IPS-20b (cell line): ENCODE results near the gene POLN.

Experiments used
- H3K27ac ChIP-seq: one replicate; pipeline ENCODE4 v1.5.1; 2013; ENCODE audit warnings: low read length
- H3K27me3 ChIP-seq: 2 replicates; pipeline ENCODE4 v1.6.1; 2013; ENCODE audit warnings: mild to moderate bottlenecking, low read length, inconsistent platforms; ENCODE audit not compliant: insufficient read depth
- H3K36me3 ChIP-seq: 2 replicates; pipeline ENCODE4 v1.6.1; 2013; ENCODE audit warnings: low read depth, mild to moderate bottlenecking, inconsistent platforms, low read length, moderate library complexity; ENCODE audit not compliant: insufficient read depth
- H3K4me1 ChIP-seq: 2 replicates; pipeline ENCODE4 v1.6.1; 2013; ENCODE audit warnings: mild to moderate bottlenecking, control low read depth, inconsistent platforms, low read length, moderate library complexity; ENCODE audit not compliant: insufficient read depth
- H3K4me3 ChIP-seq: 2 replicates; pipeline ENCODE4 v1.5.1; 2013; ENCODE audit warnings: mild to moderate bottlenecking, low read length, inconsistent platforms
- H3K9ac ChIP-seq: 2 replicates; pipeline ENCODE4 v1.6.1; 2013; ENCODE audit warnings: low read depth, mild to moderate bottlenecking, inconsistent platforms, low read length, moderate library complexity
- H3K9me3 ChIP-seq: 2 replicates; pipeline ENCODE4 v1.6.1; 2013; ENCODE audit warnings: mild to moderate bottlenecking, low read depth, low read length, inconsistent platforms; ENCODE audit not compliant: insufficient read depth

Gene POLN

GRCh38 chr4:2078584-2078983, 163.3 kb downstream of the POLN start:
- H3K9me3 ChIP-seq: no peaks in the 10 kb centered on the region
- no peaks in the 10 kb centered on the region for H3K36me3 ChIP-seq
- H3K9ac ChIP-seq: no peak overlapping the region
- H3K27ac ChIP-seq: no peak overlapping the region
- no peaks in the 10 kb centered on the region for H3K27me3 ChIP-seq
- H3K4me1 ChIP-seq: no peaks in the 10 kb centered on the region
- no peak overlapping the region for H3K4me3 ChIP-seq

- H3K9ac ChIP-seq: no peak overlapping the region
- no peak overlapping the region for H3K4me3 ChIP-seq
- H3K36me3 ChIP-seq: no peaks in the 10 kb centered on the region
- no peak overlapping the region for H3K27ac ChIP-seq
- H3K9me3 ChIP-seq: no peaks in the 10 kb centered on the region
- H3K4me1 ChIP-seq: no peaks in the 10 kb centered on the region
- H3K27me3 ChIP-seq: no peaks in the 10 kb centered on the region
These were observed 164.1 kb downstream of the POLN start for GRCh38 chr4:2077537-2078460.

- Histone ChIP-seq H3K9ac (no peak overlapping the region), H3K4me3 (no peak overlapping the region), H3K27me3 (no peaks in the 10 kb centered on the region), H3K4me1 (no peaks in the 10 kb centered on the region; the same call in 1 of the 2 replicates), H3K36me3 (no peaks in the 10 kb centered on the region), H3K27ac (no peak overlapping the region), H3K9me3 (no peaks in the 10 kb centered on the region)
These were observed 164.9 kb downstream of the POLN start for GRCh38 chr4:2076908-2077536.

DNA sequence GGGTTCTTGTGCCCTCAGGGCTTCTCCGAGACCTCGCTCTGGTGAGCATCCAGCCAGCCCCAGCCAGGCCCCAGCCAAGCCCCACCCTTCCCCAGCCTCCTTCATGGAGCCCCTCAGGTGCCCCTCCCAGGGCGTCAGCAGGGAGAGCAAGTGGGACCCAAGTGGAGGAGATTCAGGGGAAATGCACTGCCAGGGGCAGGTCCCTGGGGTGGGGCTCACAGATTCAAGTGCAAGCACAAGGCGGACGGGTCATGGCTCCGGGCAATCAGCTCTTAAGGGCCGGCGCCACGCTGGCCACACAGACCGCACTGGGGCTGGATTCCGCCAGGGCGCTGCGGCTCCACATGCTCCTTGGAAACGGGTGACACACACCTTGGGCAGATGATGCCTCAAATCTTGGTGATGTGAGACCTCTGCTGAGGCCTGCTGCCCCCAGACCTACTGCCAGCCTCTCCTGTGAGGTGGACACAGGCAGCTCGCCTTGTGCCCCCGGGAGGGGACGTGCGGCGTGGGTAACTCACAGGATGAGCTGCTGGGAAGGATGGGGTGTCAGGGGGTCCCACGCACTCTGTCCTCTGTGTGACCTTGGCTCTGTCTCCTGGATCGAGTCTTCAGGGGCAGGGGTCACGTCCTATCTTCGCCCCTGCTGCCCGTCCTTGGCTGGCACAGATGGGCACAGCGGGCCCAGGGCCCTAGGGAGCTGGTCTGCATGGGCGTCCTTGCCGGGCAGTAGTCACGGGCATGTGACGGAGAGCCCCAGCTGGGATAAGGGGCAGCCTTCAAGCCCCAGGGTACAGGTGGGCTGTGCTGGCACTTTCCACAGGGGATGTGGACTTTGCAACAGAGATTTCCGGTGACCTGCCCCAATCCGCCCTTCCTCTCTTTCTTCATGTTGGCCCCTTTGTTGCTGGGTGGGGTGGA, 165.7 kb downstream of the POLN start:
- no peak overlapping the region for H3K27ac ChIP-seq
- no peak overlapping the region for H3K9ac ChIP-seq
- no peaks in the 10 kb centered on the region for H3K9me3 ChIP-seq
- no peaks in the 10 kb centered on the region; the same call in 1 of the 2 replicates for H3K4me1 ChIP-seq
- no peaks in the 10 kb centered on the region for H3K27me3 ChIP-seq
- no peak overlapping the region for H3K4me3 ChIP-seq
- no peaks in the 10 kb centered on the region for H3K36me3 ChIP-seq

DNA sequence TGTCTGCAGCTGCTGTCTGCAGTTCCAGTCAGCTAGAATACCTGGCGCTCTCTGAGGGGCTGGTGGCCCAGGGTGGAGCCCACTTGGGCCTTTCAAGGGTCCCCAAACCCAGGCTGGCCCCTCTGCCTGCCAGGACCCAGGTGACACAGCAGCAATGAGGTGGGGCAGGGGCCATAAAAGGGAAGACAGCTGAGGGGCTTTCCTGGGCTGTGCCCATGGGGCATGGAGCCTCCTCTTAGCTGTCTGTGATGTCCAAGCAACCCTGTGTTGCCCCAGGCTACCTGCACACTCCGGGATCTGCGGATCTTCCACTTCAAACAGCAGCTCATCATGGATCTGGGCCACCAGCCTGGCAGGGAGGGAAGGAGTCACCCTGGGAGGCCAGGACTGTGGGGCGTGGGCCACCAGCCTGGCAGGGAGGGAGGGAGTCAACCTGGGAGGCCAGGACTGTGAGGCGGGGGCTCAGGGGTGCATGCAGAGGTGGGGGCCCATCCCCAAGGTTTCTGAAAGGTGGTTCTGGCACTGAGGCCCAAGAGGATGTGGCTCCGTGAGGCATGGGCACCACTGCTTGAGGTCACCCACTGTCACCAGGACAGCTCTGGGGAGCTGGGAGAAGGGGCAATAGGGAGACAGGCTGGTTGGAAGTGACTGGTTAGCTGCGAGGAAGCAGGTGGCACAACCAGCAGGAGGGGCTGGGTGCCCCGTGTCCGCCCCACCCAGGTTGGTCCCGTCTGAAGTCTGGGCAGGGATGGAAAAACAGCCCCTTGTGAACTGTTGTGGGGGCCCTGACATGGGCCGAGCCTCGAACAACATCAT, 166.5 kb downstream of the POLN start:
- H3K4me1 ChIP-seq: no peaks in the 10 kb centered on the region; the same call in 1 of the 2 replicates
- no peak overlapping the region for H3K4me3 ChIP-seq
- H3K27me3 ChIP-seq: no peaks in the 10 kb centered on the region

GRCh38 chr4:2074588-2074987, 167.3 kb downstream of the POLN start:
- Histone ChIP-seq H3K27ac (no peak overlapping the region), H3K9ac (no peak overlapping the region), H3K4me1 (no peaks in the 10 kb centered on the region; the same call in 1 of the 2 replicates), H3K4me3 (no peak overlapping the region), H3K9me3 (no peaks in the 10 kb centered on the region), H3K36me3 (no peaks in the 10 kb centered on the region), H3K27me3 (no peaks in the 10 kb centered on the region)

More for the DNA sequence above, 166.5 kb downstream of the POLN start:
- Histone ChIP-seq H3K36me3 (no peaks in the 10 kb centered on the region), H3K9ac (no peak overlapping the region), H3K9me3 (no peaks in the 10 kb centered on the region), H3K27ac (no peak overlapping the region)

GRCh38 chr4:2073808-2074481, 168.0 kb downstream of the POLN start:
- Histone ChIP-seq H3K4me1 (no peaks in the 10 kb centered on the region; the same call in 1 of the 2 replicates), H3K36me3 (no peaks in the 10 kb centered on the region), H3K9ac (no peak overlapping the region), H3K4me3 (no peak overlapping the region), H3K27me3 (no peaks in the 10 kb centered on the region), H3K9me3 (no peaks in the 10 kb centered on the region), H3K27ac (no peak overlapping the region)

DNA sequence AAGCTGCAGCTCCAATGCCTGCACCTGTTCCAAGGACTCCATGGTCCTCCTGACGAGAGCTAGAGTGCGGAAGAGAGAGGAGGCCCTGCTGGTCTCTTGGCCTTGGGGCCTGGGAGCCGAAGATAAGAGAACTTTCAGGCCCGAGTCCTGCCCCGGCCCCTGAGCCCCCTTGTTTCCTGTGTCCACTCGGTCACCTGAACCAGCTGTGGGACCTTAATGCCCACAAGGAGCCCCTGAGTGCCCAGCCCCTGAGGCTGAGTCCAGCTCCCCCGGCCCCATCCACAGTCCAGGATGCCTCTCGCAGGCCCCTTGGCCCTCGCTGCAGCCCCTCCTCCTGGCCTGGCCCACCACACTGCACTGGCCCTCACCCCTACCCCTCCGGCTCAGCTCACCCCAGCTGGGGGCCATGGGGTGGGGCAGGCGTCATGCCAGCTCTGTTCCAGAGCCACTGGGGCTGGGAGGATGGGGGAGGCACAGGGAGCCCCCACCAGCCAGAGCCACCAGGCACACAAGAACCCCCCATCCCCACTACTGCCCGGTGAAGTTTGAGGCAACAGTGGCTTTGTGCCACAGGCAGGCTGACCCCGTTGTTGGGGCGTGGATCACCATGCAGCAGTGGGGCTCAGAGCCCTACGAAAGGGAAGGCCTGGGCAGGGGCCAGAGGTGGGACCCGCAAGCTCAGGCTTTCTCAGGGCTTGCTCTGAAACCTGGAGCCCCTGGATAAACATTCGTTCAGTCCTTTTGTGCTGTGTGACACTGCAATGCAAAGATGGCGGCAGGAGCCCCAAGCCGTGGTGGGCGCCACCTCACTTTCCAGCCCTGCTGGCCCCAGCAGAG, 168.7 kb downstream of the POLN start:
- H3K4me3 ChIP-seq: no peak overlapping the region
- no peak overlapping the region for H3K27ac ChIP-seq
- H3K27me3 ChIP-seq: no peaks in the 10 kb centered on the region
- no peaks in the 10 kb centered on the region for H3K9me3 ChIP-seq
- no peak overlapping the region for H3K9ac ChIP-seq
- H3K4me1 ChIP-seq: no peaks in the 10 kb centered on the region; the same call in 1 of the 2 replicates
- no peaks in the 10 kb centered on the region for H3K36me3 ChIP-seq

DNA sequence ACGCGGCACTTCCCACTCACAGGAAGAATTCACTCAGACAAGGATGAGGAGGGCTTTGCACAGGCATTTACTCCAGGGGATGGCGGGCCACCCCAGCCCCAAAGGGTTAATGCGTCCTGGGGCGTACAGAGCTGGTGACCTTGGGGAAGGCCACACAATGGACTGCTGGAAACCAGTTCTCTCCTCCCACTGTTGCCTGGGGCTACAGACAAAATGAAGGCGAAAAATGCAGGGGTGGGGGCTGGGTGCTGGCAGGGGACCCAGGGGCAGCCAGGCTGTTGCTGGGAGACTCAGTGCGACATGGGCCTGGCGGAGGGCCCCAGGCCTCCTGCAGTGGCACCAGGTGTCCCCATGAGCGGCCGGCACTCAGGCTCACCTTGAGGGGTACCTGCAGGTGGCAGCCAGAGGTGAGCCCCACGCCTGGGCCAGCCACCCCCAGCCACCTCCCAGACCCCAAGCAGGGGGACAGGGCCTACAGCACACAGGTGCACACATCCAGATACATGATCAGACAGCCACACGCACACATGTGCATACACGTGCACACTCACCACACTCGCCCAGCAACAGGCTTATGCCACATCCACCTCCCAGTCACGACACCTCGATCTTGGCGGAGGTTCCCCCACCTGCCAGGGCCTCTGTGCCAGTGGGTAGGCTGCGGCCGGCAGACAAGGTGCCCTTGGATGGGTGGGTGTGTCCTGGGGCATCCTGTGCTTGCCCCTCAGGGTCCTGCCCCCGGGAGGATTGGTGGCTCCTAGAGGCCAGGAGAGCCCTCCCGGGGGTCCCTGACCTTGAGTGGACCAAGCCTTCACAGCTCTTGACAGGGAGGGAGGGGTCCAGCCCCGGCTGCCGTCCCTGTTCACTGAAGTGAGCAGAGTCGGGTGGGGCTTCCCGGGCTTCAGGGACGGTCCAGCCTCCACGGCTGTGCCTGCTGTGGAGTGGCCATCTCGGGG, 169.7 kb downstream of the POLN start:
- Histone ChIP-seq H3K9ac (no peak overlapping the region), H3K4me3 (no peak overlapping the region), H3K36me3 (no peaks in the 10 kb centered on the region), H3K27me3 (no peaks in the 10 kb centered on the region), H3K4me1 (no peaks in the 10 kb centered on the region; the same call in 1 of the 2 replicates), H3K9me3 (no peaks in the 10 kb centered on the region), H3K27ac (no peak overlapping the region)
